Measurements from ENCODE around the gene CACNA1E.

GRCh38 chr1:181593042-181593441 lies 109.7 kb downstream of the CACNA1E start:
- no peak for TF ChIP-seq CTCF (IDR thresholded peaks at IDR 0.05)
- no peak for TF ChIP-seq POLR2A (IDR thresholded peaks at IDR 0.05)

All from Peyer's patch (tissue), 4 donors.